ENCODE measurements around the gene TOM1L1.

TOM1L1 gene

GRCh38 chr17:54990118-54990517 is 89.5 kb downstream of the TOM1L1 start:
- no peak for DNase-seq (ENCODE audit: low read depth in 2 of 2, low spot score in 1 of 2)

DNA sequence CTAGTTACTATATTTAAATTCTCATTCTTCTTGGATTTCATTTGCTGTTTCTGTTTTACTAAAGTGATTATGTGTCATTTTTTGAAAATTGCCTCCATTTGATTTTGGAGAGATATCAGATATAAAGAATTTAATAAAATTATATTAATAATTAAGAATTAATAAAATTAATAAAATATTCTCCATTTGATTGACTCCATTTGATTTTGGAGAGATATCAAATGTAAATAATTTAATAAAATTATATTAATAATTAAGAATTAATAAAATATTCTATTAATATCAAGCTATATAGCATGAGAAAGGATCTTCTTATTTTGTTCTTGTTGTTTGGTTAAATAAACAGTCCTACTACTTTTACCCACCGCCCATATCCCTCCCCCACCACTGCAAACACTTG is 90.9 kb downstream of the TOM1L1 start:
- DNase-seq (ENCODE audit: low read depth in 2 of 2, low spot score in 1 of 2): no peak

GRCh38 chr17:54992797-54993639 is 92.4 kb downstream of the TOM1L1 start:
- DNase-seq (ENCODE audit: low read depth in 2 of 2, low spot score in 1 of 2): no peak

DNA sequence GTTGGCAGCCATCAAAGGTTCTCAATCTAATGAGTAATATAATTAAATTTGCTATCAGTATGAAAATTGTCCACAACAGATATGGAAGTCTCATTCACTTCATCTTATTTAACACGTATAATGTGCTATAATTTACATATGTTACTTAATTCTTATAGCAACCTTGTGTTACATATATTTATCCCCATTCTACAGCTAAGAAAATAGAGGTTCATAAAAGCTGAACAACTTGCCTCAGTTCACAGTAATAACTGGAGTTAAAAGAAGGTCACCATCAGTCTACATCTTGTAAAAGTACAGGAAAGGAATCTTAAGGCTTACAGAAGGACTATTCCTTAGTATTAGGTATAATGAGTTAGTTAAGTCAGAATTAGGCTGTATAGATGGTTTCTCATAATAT is 95.8 kb downstream of the TOM1L1 start:
- DNase-seq (ENCODE audit: low read depth in 2 of 2, low spot score in 1 of 2): no peak

DNA sequence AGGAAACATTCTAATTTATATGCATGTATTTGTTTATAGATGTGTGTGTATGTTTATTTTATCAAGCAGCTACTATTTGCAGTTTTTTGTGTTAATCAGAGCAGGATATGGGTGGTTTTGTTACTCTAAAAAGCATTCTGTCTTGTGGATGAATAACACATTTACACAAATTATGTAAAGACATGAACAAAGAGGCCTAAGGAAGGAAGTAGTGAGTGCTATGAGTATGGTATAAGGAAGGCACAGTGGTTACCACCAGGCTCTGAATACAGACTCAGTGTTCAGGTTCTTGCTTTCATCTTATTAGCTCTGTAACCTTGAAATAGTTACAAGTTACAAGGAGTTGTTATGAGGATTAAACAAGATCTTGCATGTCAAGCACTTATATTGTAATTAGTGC is 101.8 kb downstream of the TOM1L1 start:
- DNase-seq (ENCODE audit: low read depth in 2 of 2, low spot score in 1 of 2): no peak

DNA sequence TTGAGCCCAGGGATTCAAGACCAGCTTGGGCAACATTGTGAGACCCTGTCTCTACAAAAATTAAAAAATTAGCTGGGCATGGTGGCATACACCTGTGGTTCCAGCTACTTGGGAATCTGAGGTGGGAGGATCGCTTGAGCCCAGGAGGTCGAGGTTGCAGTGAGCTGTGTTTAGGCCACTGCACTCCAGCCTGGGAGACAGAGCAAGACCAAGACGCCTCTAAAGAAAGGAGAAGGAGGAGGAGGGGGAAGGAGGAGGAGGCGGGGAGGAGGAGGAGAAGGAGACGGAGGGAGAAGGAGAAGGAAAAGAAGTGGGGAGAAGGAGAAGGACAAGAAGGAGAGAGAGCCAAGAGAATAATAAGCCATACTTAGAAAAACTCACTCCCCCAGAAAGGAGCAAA is 103.8 kb downstream of the TOM1L1 start:
- DNase-seq (ENCODE audit: low read depth in 2 of 2, low spot score in 1 of 2): no peak

GRCh38 chr17:55005520-55005919 is 104.9 kb downstream of the TOM1L1 start:
- DNase-seq (ENCODE audit: low read depth in 2 of 2, low spot score in 1 of 2): no peak
